ENCODE measurements around the gene SETDB2.

DNA sequence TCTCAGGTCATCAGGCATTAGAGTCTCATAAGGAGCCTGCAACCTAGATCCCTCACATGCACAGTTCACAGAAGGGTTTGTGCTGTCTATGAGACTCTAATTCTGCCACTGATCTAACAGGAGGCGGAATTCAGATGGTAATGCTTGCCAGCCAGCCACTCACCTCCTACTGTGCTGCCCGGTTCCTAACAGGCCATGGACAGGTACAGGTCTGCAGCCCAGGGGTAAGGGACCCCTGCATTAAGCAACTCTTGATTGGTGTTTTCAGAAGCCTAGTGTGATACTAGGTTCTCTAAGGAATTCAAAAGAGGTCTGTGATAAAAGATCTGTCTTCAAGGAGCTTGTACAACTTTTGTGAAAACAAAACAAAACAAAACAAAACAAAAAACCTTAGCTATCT is 31.3 kb upstream of the SETDB2 start:
- TF ChIP-seq, protein P1, sequence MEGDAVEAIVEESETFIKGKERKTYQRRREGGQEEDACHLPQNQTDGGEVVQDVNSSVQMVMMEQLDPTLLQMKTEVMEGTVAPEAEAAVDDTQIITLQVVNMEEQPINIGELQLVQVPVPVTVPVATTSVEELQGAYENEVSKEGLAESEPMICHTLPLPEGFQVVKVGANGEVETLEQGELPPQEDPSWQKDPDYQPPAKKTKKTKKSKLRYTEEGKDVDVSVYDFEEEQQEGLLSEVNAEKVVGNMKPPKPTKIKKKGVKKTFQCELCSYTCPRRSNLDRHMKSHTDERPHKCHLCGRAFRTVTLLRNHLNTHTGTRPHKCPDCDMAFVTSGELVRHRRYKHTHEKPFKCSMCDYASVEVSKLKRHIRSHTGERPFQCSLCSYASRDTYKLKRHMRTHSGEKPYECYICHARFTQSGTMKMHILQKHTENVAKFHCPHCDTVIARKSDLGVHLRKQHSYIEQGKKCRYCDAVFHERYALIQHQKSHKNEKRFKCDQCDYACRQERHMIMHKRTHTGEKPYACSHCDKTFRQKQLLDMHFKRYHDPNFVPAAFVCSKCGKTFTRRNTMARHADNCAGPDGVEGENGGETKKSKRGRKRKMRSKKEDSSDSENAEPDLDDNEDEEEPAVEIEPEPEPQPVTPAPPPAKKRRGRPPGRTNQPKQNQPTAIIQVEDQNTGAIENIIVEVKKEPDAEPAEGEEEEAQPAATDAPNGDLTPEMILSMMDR (IDR thresholded peaks at IDR 0.05; ENCODE audit: extremely low read depth in 1 of 2, insufficient read depth in 1 of 2, low read depth in 1 of 2, low read length in 2 of 2) = no peak
- TF ChIP-seq POLR2AphosphoS5 (IDR thresholded peaks at IDR 0.05; ENCODE audit: insufficient read depth, low read depth, low read length) (no peak), POLR2A (IDR thresholded peaks at IDR 0.05; ENCODE audit: low read depth, low read length) (no peak), EZH2 (IDR thresholded peaks at IDR 0.05; ENCODE audit: borderline replicate concordance, low read depth, low read length, severe bottlenecking) (no peak), JUN (IDR thresholded peaks at IDR 0.05; ENCODE audit: borderline replicate concordance, insufficient read depth, insufficient read length, low read depth) (no peak), GATA2 (IDR thresholded peaks at IDR 0.05; ENCODE audit: insufficient read depth, insufficient read length, low read depth, low read length) (no peak)
- TF ChIP-seq, protein P2, sequence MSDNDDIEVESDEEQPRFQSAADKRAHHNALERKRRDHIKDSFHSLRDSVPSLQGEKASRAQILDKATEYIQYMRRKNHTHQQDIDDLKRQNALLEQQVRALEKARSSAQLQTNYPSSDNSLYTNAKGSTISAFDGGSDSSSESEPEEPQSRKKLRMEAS (IDR thresholded peaks at IDR 0.05; ENCODE audit: insufficient read depth, insufficient read length) = no peak
